Hepatocyte (in vitro differentiated cells): ENCODE results near the gene HMGCL.

Experiments
- EZH2 ChIP-seq: fragments of 200-600 bp; sonication (generic); IDR thresholded peaks from 2 replicates; pipeline ENCODE4 v1.6.1; 2016; ENCODE audit warnings: antibody characterized with exemption, mild to moderate bottlenecking, borderline replicate concordance
- EZH2phosphoT487 ChIP-seq: fragments of 200-600 bp; sonication (generic); IDR thresholded peaks from one replicate; pipeline ENCODE4 v1.6.1; 2018; ENCODE audit warnings: antibody characterized with exemption, mild to moderate bottlenecking, low read depth, moderate library complexity; ENCODE audit not compliant: unreplicated experiment, severe bottlenecking
- TF ChIP-seq, protein P1 (sequence below): fragments of 200-600 bp; sonication (generic); IDR thresholded peaks from 2 replicates; pipeline ENCODE4 v1.5.1; 2016; ENCODE audit warnings: antibody characterized with exemption, mild to moderate bottlenecking; ENCODE audit not compliant: poor library complexity

- TF ChIP-seq, protein P1, sequence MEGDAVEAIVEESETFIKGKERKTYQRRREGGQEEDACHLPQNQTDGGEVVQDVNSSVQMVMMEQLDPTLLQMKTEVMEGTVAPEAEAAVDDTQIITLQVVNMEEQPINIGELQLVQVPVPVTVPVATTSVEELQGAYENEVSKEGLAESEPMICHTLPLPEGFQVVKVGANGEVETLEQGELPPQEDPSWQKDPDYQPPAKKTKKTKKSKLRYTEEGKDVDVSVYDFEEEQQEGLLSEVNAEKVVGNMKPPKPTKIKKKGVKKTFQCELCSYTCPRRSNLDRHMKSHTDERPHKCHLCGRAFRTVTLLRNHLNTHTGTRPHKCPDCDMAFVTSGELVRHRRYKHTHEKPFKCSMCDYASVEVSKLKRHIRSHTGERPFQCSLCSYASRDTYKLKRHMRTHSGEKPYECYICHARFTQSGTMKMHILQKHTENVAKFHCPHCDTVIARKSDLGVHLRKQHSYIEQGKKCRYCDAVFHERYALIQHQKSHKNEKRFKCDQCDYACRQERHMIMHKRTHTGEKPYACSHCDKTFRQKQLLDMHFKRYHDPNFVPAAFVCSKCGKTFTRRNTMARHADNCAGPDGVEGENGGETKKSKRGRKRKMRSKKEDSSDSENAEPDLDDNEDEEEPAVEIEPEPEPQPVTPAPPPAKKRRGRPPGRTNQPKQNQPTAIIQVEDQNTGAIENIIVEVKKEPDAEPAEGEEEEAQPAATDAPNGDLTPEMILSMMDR: no peak
- TF ChIP-seq EZH2phosphoT487 (no peak), EZH2 (no peak)
Observed at GRCh38 chr1:23867542-23867894, 42.3 kb upstream of the HMGCL start.
